MV-4-11 (cell line): ENCODE data around the gene PARD3B.

Experiments
- DNase-seq: peaks from one replicate; lab custom pipeline; 2025; lab: John Stamatoyannopoulos, UW

The PARD3B gene

DNA sequence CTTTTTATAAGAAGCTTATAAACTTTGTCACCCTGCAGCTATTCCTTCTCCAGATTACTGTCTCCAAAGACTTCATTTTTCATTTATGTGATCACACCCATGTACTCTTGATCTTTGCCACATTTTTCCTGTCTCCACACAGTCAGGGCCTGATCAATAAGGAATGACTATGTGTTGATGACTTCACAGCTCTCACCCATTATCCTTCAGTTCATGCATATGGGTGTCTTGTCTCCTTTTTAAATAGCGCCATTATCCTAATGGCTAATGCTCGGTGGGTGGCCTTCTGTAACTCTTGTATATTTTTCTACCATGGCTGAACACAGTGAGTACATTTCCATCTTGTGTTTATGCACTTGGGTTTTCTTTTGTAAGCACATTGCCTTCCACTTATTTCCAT lies 801.4 kb downstream of the PARD3B start:
- no peak for DNase-seq

GRCh38 chr2:205347899-205348298 lies 802.6 kb downstream of the PARD3B start:
- DNase-seq = no peak

GRCh38 chr2:205352094-205352493 lies 806.8 kb downstream of the PARD3B start:
- DNase-seq = no peak

- no peak for DNase-seq
Observed at GRCh38 chr2:205352593-205352992, 807.3 kb downstream of the PARD3B start.

DNA sequence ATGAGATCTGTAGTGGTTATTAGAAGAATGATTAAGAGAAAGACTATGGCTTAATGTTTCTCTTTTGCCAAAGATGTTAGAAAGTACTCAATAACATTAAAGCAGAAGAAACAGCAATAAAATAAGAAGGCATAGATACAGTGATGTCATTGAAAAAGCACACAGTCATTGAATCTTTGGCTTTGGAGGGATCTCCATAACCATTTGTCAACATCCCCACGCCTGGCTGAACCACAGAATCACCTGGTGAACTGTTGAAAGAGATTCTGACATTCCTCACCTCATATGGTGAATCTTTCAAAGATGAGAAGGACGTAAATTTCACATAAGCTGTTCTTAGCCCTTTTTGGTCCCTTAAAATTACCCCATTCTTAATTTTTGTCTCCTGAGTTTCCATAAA lies 812.5 kb downstream of the PARD3B start:
- DNase-seq = no peak

- DNase-seq = no peak
Observed at GRCh38 chr2:205358351-205358815, 813.1 kb downstream of the PARD3B start.

DNA sequence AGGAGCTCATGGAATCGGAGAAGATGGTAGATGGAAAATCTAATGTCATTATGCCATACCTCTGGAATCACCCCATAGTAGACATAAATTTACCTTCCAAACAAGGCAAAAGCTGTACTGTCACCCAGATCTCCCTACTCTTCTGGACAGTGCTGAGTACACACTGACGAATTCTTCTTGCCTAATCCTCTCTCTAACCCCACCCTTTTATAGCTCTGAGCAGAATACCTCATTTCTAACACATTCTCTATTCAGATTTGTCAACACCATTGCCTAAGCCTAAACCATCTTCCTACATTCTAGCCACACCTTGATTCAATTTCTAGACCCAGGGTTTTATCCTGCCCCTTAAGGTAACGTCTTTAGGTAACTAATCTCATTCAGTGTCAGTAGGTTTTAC lies 816.0 kb downstream of the PARD3B start:
- no peak for DNase-seq

- DNase-seq = no peak
Observed at GRCh38 chr2:205361970-205362369, 816.7 kb downstream of the PARD3B start.

GRCh38 chr2:205364261-205364660 lies 819.0 kb downstream of the PARD3B start:
- no peak for DNase-seq

GRCh38 chr2:205366336-205367060 lies 821.2 kb downstream of the PARD3B start:
- no peak for DNase-seq

DNA sequence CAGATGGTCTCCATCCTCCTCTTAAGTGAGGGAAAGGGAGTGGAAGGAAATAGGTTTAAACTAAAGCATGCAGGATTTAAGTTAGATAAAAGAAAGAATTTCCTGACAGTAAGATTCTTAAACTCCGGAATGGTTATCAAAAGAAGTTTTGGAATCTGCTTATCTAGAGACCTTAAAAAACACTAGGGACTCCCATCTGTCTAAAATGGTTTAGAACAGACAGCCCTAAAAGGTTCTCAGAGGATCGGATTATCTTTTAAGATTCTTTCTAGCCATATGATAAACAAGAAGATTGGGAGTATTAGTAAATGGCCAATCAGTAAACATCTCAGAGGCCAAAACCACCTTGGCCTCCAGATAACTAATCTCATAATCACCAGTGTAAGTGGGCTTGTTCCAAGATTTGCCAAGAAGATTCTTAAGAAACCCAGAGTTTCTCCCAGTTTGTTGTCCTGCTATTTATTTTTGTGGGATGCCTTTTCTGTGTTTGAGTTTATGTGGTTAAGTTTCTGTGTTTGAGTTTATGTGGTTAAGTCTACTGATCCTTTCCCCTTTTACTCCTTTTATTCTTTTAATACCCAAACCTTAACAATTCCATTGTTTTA lies 822.2 kb downstream of the PARD3B start:
- no peak for DNase-seq

DNA sequence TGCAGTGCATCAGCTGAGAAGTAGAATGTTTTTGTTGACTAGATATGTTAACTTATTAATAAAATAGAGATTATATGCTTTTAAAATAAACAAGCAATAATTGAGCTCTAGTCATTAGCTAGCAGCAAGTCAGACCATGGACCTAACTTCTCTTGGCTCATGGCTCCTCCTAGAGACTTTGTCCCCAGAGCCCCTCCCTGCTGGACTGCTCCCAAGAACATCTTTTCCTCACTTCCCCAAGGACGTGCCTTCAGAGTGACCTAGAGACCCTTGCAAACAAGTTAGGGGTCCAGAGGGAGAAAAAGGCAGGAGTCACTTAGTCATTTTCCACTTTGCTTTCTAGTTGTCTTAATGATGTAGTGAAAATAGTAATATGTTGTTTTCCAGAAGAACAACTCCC lies 824.5 kb downstream of the PARD3B start:
- DNase-seq = no peak

GRCh38 chr2:205370726-205371125 lies 825.5 kb downstream of the PARD3B start:
- DNase-seq = no peak

- DNase-seq = no peak
Observed at GRCh38 chr2:205372141-205372540, 826.9 kb downstream of the PARD3B start.

DNA sequence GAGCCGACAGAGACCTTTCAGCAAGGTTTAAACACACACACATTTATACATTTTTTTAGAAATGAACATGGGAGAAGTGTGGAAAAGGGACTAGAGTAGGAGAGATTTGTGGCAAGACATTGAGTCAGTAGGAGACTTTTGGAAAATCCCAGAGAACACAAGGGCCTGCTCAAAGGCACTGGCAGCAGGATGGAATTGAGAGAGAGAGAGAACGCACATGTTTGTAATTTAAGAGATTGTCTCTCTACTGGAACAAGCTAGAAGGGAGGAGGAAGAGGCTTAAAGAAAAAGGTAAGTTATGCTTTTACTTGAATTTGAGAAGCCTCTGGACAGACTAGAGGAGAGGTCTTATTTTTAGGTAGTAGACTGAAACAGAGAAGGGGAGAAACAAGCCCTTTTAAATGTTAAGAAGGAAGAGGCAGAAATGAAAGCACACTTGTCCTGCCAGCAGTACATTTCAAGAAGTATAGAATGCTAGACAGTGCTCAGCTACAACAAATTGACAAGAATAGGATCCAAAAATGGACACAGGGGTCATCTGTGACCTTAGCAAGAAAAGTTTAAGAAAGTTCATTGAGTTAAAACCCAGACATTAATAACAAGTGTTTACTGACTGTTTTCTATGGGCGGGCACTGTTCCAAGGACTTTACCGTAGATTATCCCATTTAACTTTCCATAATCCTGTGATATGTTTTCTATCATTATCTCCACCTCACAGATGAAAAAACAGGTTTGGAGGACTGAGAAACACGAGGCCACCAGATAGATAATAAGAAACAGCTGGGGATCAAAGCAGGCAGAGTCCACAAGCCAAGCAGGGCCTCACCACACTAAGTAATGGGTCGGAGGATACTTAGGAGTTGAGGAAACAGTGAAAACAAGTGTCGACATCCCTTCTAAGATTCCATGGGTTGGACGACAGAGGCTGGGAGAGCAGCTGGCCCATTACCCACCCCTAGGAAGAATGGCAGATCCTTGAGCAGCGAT lies 830.5 kb downstream of the PARD3B start:
- no peak for DNase-seq

DNA sequence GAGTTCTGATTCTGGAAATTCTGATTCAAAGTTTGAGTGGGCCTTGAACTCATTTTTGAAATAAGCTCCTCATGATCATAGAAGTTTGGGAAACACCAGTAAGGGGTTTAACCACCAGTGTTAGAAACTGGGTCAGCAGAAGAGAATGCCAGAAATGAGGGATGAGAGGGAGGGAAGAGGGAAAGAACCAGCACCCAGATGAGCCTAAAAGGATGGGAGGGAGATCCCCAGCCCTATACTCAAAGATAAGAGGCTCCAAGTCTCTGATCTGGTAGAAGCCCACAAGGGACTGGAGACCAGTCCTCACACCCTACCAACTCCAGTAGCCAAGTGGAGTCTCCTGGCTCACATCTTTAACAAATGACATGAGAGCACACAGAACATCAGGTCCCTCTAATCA lies 832.0 kb downstream of the PARD3B start:
- no peak for DNase-seq

DNA sequence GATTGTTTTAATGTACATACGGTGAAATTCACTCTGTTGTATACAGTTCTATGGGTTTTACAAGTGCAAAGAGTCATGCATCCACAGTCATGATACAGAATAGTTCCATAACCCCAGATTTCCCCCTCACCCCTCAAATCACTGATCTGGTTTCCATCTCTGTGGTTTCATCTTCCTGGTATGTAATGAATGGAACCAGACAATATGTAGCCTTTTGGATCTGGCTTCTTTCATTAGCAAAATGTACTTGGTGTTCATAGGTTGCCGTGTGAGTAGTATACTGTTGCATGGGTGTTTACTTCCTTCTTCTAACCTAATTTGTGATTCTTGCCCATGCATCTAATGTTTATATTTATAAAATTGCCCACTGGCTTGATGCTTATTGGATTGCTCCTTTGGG lies 838.3 kb downstream of the PARD3B start:
- DNase-seq = no peak

- DNase-seq = no peak
Observed at GRCh38 chr2:205386109-205386508, 840.8 kb downstream of the PARD3B start.

- no peak for DNase-seq
Observed at GRCh38 chr2:205387350-205388055, 842.2 kb downstream of the PARD3B start.

DNA sequence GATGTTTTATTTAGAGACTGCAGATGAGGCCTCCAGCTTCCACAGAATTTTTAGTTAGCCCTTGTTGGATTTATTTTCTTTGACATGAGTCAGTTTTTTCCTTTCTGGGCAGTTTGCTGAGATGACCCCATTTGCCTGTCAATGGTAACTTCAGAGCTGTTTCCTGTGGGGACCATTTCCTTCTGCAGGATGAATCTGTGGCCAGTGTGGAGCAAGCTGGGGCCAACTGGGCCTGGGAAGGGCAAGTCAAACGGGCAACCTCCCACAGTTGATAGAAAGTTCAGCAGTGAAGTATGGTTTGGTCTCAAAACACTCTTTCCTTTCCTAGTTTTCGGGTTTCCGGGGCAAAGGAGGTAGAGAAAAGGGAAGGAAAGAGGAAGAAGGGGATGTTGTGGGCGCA lies 845.6 kb downstream of the PARD3B start:
- DNase-seq = no peak

DNA sequence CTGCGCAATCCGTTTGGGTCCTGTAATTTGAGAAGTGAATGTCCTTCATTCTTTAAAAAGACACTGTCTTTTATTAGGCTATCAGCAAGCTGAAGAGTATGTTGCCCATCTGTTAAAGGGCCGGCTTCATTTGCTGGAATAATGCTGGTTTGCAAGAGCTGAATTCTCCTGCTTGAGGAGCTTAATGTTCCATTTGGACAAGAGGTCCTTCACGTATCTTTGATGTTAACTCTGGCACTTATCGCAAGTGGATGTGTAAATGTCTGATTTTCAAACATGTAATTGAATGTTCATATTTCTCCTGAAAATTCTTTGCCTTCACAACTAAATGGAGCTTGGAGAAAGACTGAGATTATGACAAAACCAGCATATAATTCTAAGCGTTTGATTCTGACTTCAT lies 856.2 kb downstream of the PARD3B start:
- no peak for DNase-seq

- DNase-seq = no peak
Observed at GRCh38 chr2:205402011-205402410, 856.7 kb downstream of the PARD3B start.
